B cell (primary cell): ENCODE data around the gene ELAVL3. TPM values are rescaled to one million over a fixed set of nuclear protein-coding genes. Genes with fewer than 3 reads are reported as not detected.
A peak's percentile ranks its signal among the peaks of the same experiment; 100 is the strongest.

Experiments
- ATAC-seq: fragments of 200-7000 bp; cut with Tn5 transposase; one replicate; pipeline ENCODE4 v1.10.0; 2021; ENCODE audit warnings: low read depth, mild to moderate bottlenecking, moderate number of reproducible peaks, moderate library complexity
- CTCF ChIA-PET: fragments of 350-600 bp; sonication (Branson Sonifier 250); formaldehyde crosslinking; loops from one replicate; lab custom pipeline; 2021; ENCODE audit warnings: antibody characterized with exemption, inconsistent platforms; lab: Charles Lee
- POLR2A ChIA-PET: fragments of 350-600 bp; sonication (Branson Sonifier 250); formaldehyde crosslinking; loops from one replicate; lab custom pipeline; 2021; ENCODE audit warnings: antibody characterized with exemption; lab: Charles Lee
- DNase-seq: peaks from one replicate; pipeline ENCODE4 v3.0.0; 2013
- H2AFZ ChIP-seq: 2 replicates; pipeline ENCODE4 v1.6.1; 2012; ENCODE audit warnings: mild to moderate bottlenecking, low read depth, low read length; ENCODE audit not compliant: insufficient read depth, poor library complexity, severe bottlenecking
- H3K27ac ChIP-seq, 2 donors: 1 replicate in 1 of 2; 2 replicates in 1 of 2; pipeline ENCODE4 v1.5.1; 2012 to 2013; ENCODE audit warnings: low read length in 2 of 2, mild to moderate bottlenecking in 2 of 2, moderate library complexity in 1 of 2
- H3K27me3 ChIP-seq, 4 experiments: fragments of 200-600 bp in 1 of 4; sonication (generic) in 1 of 4; replicated peaks in 1 of 4; 1 replicate in 2 of 4; 2 replicates in 2 of 4; pipeline versions ENCODE4 v1.6.1 to v1.7.0; 2013 to 2016; ENCODE audit warnings: low read length in 3 of 4, mild to moderate bottlenecking in 2 of 4, mixed read lengths in 1 of 4, moderate library complexity in 1 of 4; ENCODE audit not compliant: insufficient read depth in 4 of 4, control insufficient read depth in 3 of 4; ENCODE audit errors: control extremely low read depth in 1 of 4
- H3K36me3 ChIP-seq, 2 experiments: replicated peaks in 1 of 2; 1 replicate in 1 of 2; 2 replicates in 1 of 2; pipeline versions ENCODE4 v1.6.1 to v1.7.1; 2013; ENCODE audit warnings: low read length in 1 of 2; ENCODE audit not compliant: insufficient read depth in 2 of 2, control insufficient read depth in 1 of 2; ENCODE audit errors: control extremely low read depth in 1 of 2, extremely low read depth in 1 of 2
- H3K4me1 ChIP-seq, 2 donors: fragments of 200-600 bp in 1 of 2; sonication (generic) in 1 of 2; 1 replicate in 1 of 2; 2 replicates in 1 of 2; pipeline versions ENCODE4 v1.5.1 to v1.6.1; 2013 to 2017; ENCODE audit warnings: low read length in 2 of 2; ENCODE audit not compliant: control insufficient read depth in 2 of 2, insufficient read depth in 2 of 2
- H3K4me2 ChIP-seq: replicated peaks from 2 replicates; pipeline ENCODE3; 2012; ENCODE audit warnings: mild to moderate bottlenecking, low read depth, low read length; ENCODE audit not compliant: poor library complexity, severe bottlenecking
- H3K4me3 ChIP-seq, 5 experiments: fragments of 200-600 bp in 1 of 5; sonication (generic) in 1 of 5; 1 replicate in 3 of 5; 2 replicates in 2 of 5; pipeline versions ENCODE4 v1.5.1 to v1.7.0; 2011 to 2016; ENCODE audit warnings: low read length in 4 of 5, mild to moderate bottlenecking in 4 of 5, low read depth in 2 of 5, control low read depth in 1 of 5, moderate library complexity in 1 of 5; ENCODE audit not compliant: insufficient read depth in 1 of 5; ENCODE audit errors: control extremely low read depth in 1 of 5, extremely low read depth in 1 of 5
- H3K79me2 ChIP-seq: fragments of 200-600 bp; sonication (generic); one replicate; pipeline ENCODE4 v1.6.0; 2016; ENCODE audit warnings: low read length; ENCODE audit not compliant: control insufficient read depth, insufficient read depth
- H3K9ac ChIP-seq: fragments of 200-600 bp; sonication (generic); 2 replicates; pipeline ENCODE4 v1.6.1; 2017; ENCODE audit warnings: mild to moderate bottlenecking, low read length, moderate library complexity
- H3K9me3 ChIP-seq, 3 donors: one replicate each; pipeline versions ENCODE4 v1.6.1 to v1.7.1; 2013; ENCODE audit warnings: low read length in 2 of 3; ENCODE audit not compliant: control insufficient read depth in 2 of 3, insufficient read depth in 1 of 3; ENCODE audit errors: control extremely low read depth in 1 of 3
- H4K20me1 ChIP-seq: 2 replicates; pipeline ENCODE4 v1.6.0; 2012; ENCODE audit warnings: mild to moderate bottlenecking, low read length; ENCODE audit not compliant: insufficient read depth, control insufficient read depth, poor library complexity, severe bottlenecking
- H3K27ac Mint-ChIP-seq: one replicate; pipeline ENCODE4 v1.8.0; 2021; ENCODE audit warnings: mixed read lengths
- H3K27me3 Mint-ChIP-seq: one replicate; pipeline ENCODE4 v1.8.0; 2021; ENCODE audit warnings: mixed read lengths
- H3K4me1 Mint-ChIP-seq: one replicate; pipeline ENCODE4 v1.8.0; 2021; ENCODE audit warnings: mixed read lengths
- H3K4me3 Mint-ChIP-seq: one replicate; pipeline ENCODE4 v1.8.0; 2021; ENCODE audit warnings: mixed read lengths
- H3K9me3 Mint-ChIP-seq: one replicate; pipeline ENCODE4 v1.8.0; 2022; ENCODE audit warnings: mixed read lengths; ENCODE audit not compliant: insufficient read depth
- CTCF ChIP-seq: fragments of 200-600 bp; IDR thresholded peaks from one replicate; pipeline ENCODE4 v1.8.0; 2022; ENCODE audit warnings: antibody characterized with exemption, mild to moderate bottlenecking
- EZH2 ChIP-seq: IDR thresholded peaks from 2 replicates; pipeline ENCODE4 v1.6.1; 2012; ENCODE audit warnings: borderline replicate concordance, low read depth, mild to moderate bottlenecking, moderate library complexity, low read length; ENCODE audit not compliant: insufficient read depth, poor library complexity, severe bottlenecking
- WGBS: methylation state at CpG from one replicate; pipeline ENCODE4 v1.1.5; 2013; ENCODE audit warnings: missing lambda C conversion rate; ENCODE audit not compliant: insufficient coverage; 5-methylcytosine and 5-hydroxymethylcytosine counted together
- intact Hi-C: fragments of 100-400 bp; cut with micrococcal nuclease; formaldehyde crosslinking; loops from one replicate; pipeline ENCODE4 v1.10.0; 2022
- polyA plus RNA-seq: library from polyadenylated mRNA; depleted of rRNA; stranded (reverse); fragments of >200 nt; gene quantifications from 2 replicates; pipeline ENCODE4 v1.2.3, GENCODE V29; 2012
- total RNA-seq, 2 donors: library from RNA; stranded (reverse); fragments of 120-200 nt in 1 of 2; gene quantifications; 1 replicate in 1 of 2; 2 replicates in 1 of 2; pipeline versions ENCODE4 v1.2.3 to v1.2.4, GENCODE V29; 2013 to 2022

ELAVL3 gene
- total and polyA plus RNA-seq, 2 donors (not counting 1 experiment from before 2014, with no cell fraction given), result 0.01 TPM; not detected in 1

GRCh38 chr19:11405846-11406643 lies 74.8 kb downstream of the ELAVL3 start:
- CTCF ChIA-PET, result interaction anchor here (0.5 to 2.9 kb wide), 11 partner anchors 13 to 1407 kb away, joined by 3 to 17 read pairs (median 4); partner anchors contain the start of genes RGL3 and SWSAP1
- intact Hi-C loops, result no loop called here

More at GRCh38 chr19:11405846-11406643, 74.8 kb downstream of the ELAVL3 start:
- H3K27me3 Mint-ChIP-seq, result peaks cover 7% of the 10 kb centered on the region
- Histone ChIP-seq H3K9me3 (no peaks in the 10 kb centered on the region), H3K4me3 (no peak overlapping the region), H3K4me1 (peaks cover 5 to 7% of the 10 kb centered on the region in 2 donors), H3K36me3 (no peaks in the 10 kb centered on the region), H4K20me1 (no peaks in the 10 kb centered on the region), H3K4me2 (peak overlapping the region; percentile 58), H2AFZ (peak overlapping the region; percentile 5), H3K9ac (no peak overlapping the region), H3K27ac (no peak overlapping the region), H3K79me2 (no peaks in the 10 kb centered on the region), H3K27me3 (peaks cover 0 to 26% (median 4%) of the 10 kb centered on the region in 4 experiments)
- ATAC-seq (peak; percentile 60), DNase-seq (peak; percentile 64)
- WGBS, result 37% methylated on average over 42 of the region's 44 CpGs
- peaks cover 3% of the 10 kb centered on the region for H3K4me1 Mint-ChIP-seq
- H3K9me3 Mint-ChIP-seq, result no peaks in the 10 kb centered on the region
- H3K4me3 Mint-ChIP-seq, result no peak overlapping the region
- peak; percentile 22 for TF ChIP-seq CTCF
- no peak for TF ChIP-seq EZH2
- no peak overlapping the region for H3K27ac Mint-ChIP-seq
- POLR2A ChIA-PET, result interaction anchor here (0.5 to 1.0 kb wide), 2 partner anchors 15 to 191 kb away, joined by 3 to 4 read pairs; partner anchors contain the start of gene ZNF627
